B cell (primary cell): Measurements from ENCODE around the gene PDE4B. TPM values are rescaled to one million over a fixed set of nuclear protein-coding genes. Genes with fewer than 3 reads are reported as not detected.

Source experiments
- ATAC-seq: fragments of 200-7000 bp; cut with Tn5 transposase; one replicate; pipeline ENCODE4 v1.10.0; 2021; ENCODE audit warnings: low read depth, mild to moderate bottlenecking, moderate number of reproducible peaks, moderate library complexity
- CTCF ChIA-PET: fragments of 350-600 bp; sonication (Branson Sonifier 250); formaldehyde crosslinking; loops from one replicate; lab custom pipeline; 2021; ENCODE audit warnings: antibody characterized with exemption, inconsistent platforms; lab: Charles Lee
- POLR2A ChIA-PET: fragments of 350-600 bp; sonication (Branson Sonifier 250); formaldehyde crosslinking; loops from one replicate; lab custom pipeline; 2021; ENCODE audit warnings: antibody characterized with exemption; lab: Charles Lee
- DNase-seq: peaks from one replicate; pipeline ENCODE4 v3.0.0; 2013
- H2AFZ ChIP-seq: 2 replicates; pipeline ENCODE4 v1.6.1; 2012; ENCODE audit warnings: mild to moderate bottlenecking, low read depth, low read length; ENCODE audit not compliant: insufficient read depth, poor library complexity, severe bottlenecking
- H3K27ac ChIP-seq, 2 donors: 1 replicate in 1 of 2; 2 replicates in 1 of 2; pipeline ENCODE4 v1.5.1; 2012 to 2013; ENCODE audit warnings: low read length in 2 of 2, mild to moderate bottlenecking in 2 of 2, moderate library complexity in 1 of 2
- H3K27me3 ChIP-seq, 4 experiments: fragments of 200-600 bp in 1 of 4; sonication (generic) in 1 of 4; replicated peaks in 1 of 4; 1 replicate in 2 of 4; 2 replicates in 2 of 4; pipeline versions ENCODE4 v1.6.1 to v1.7.0; 2013 to 2016; ENCODE audit warnings: low read length in 3 of 4, mild to moderate bottlenecking in 2 of 4, mixed read lengths in 1 of 4, moderate library complexity in 1 of 4; ENCODE audit not compliant: insufficient read depth in 4 of 4, control insufficient read depth in 3 of 4; ENCODE audit errors: control extremely low read depth in 1 of 4
- H3K36me3 ChIP-seq, 2 experiments: replicated peaks in 1 of 2; 1 replicate in 1 of 2; 2 replicates in 1 of 2; pipeline versions ENCODE4 v1.6.1 to v1.7.1; 2013; ENCODE audit warnings: low read length in 1 of 2; ENCODE audit not compliant: insufficient read depth in 2 of 2, control insufficient read depth in 1 of 2; ENCODE audit errors: control extremely low read depth in 1 of 2, extremely low read depth in 1 of 2
- H3K4me1 ChIP-seq, 2 donors: fragments of 200-600 bp in 1 of 2; sonication (generic) in 1 of 2; 1 replicate in 1 of 2; 2 replicates in 1 of 2; pipeline versions ENCODE4 v1.5.1 to v1.6.1; 2013 to 2017; ENCODE audit warnings: low read length in 2 of 2; ENCODE audit not compliant: control insufficient read depth in 2 of 2, insufficient read depth in 2 of 2
- H3K4me2 ChIP-seq: replicated peaks from 2 replicates; pipeline ENCODE3; 2012; ENCODE audit warnings: mild to moderate bottlenecking, low read depth, low read length; ENCODE audit not compliant: poor library complexity, severe bottlenecking
- H3K4me3 ChIP-seq, 5 experiments: fragments of 200-600 bp in 1 of 5; sonication (generic) in 1 of 5; 1 replicate in 3 of 5; 2 replicates in 2 of 5; pipeline versions ENCODE4 v1.5.1 to v1.7.0; 2011 to 2016; ENCODE audit warnings: low read length in 4 of 5, mild to moderate bottlenecking in 4 of 5, low read depth in 2 of 5, control low read depth in 1 of 5, moderate library complexity in 1 of 5; ENCODE audit not compliant: insufficient read depth in 1 of 5; ENCODE audit errors: control extremely low read depth in 1 of 5, extremely low read depth in 1 of 5
- H3K79me2 ChIP-seq: fragments of 200-600 bp; sonication (generic); one replicate; pipeline ENCODE4 v1.6.0; 2016; ENCODE audit warnings: low read length; ENCODE audit not compliant: control insufficient read depth, insufficient read depth
- H3K9ac ChIP-seq: fragments of 200-600 bp; sonication (generic); 2 replicates; pipeline ENCODE4 v1.6.1; 2017; ENCODE audit warnings: mild to moderate bottlenecking, low read length, moderate library complexity
- H3K9me3 ChIP-seq, 3 donors: one replicate each; pipeline versions ENCODE4 v1.6.1 to v1.7.1; 2013; ENCODE audit warnings: low read length in 2 of 3; ENCODE audit not compliant: control insufficient read depth in 2 of 3, insufficient read depth in 1 of 3; ENCODE audit errors: control extremely low read depth in 1 of 3
- H4K20me1 ChIP-seq: 2 replicates; pipeline ENCODE4 v1.6.0; 2012; ENCODE audit warnings: mild to moderate bottlenecking, low read length; ENCODE audit not compliant: insufficient read depth, control insufficient read depth, poor library complexity, severe bottlenecking
- H3K27ac Mint-ChIP-seq: one replicate; pipeline ENCODE4 v1.8.0; 2021; ENCODE audit warnings: mixed read lengths
- H3K27me3 Mint-ChIP-seq: one replicate; pipeline ENCODE4 v1.8.0; 2021; ENCODE audit warnings: mixed read lengths
- H3K4me1 Mint-ChIP-seq: one replicate; pipeline ENCODE4 v1.8.0; 2021; ENCODE audit warnings: mixed read lengths
- H3K4me3 Mint-ChIP-seq: one replicate; pipeline ENCODE4 v1.8.0; 2021; ENCODE audit warnings: mixed read lengths
- H3K9me3 Mint-ChIP-seq: one replicate; pipeline ENCODE4 v1.8.0; 2022; ENCODE audit warnings: mixed read lengths; ENCODE audit not compliant: insufficient read depth
- EZH2 ChIP-seq: IDR thresholded peaks from 2 replicates; pipeline ENCODE4 v1.6.1; 2012; ENCODE audit warnings: borderline replicate concordance, low read depth, mild to moderate bottlenecking, moderate library complexity, low read length; ENCODE audit not compliant: insufficient read depth, poor library complexity, severe bottlenecking
- WGBS: methylation state at CpG from one replicate; pipeline ENCODE4 v1.1.5; 2013; ENCODE audit warnings: missing lambda C conversion rate; ENCODE audit not compliant: insufficient coverage; 5-methylcytosine and 5-hydroxymethylcytosine counted together
- intact Hi-C: fragments of 100-400 bp; cut with micrococcal nuclease; formaldehyde crosslinking; loops from one replicate; pipeline ENCODE4 v1.10.0; 2022
- polyA plus RNA-seq: library from polyadenylated mRNA; depleted of rRNA; stranded (reverse); fragments of >200 nt; gene quantifications from 2 replicates; pipeline ENCODE4 v1.2.3, GENCODE V29; 2012
- total RNA-seq, 2 donors: library from RNA; stranded (reverse); fragments of 120-200 nt in 1 of 2; gene quantifications; 1 replicate in 1 of 2; 2 replicates in 1 of 2; pipeline versions ENCODE4 v1.2.3 to v1.2.4, GENCODE V29; 2013 to 2022
- TF ChIP-seq, protein P1 (sequence below): fragments of 200-600 bp; IDR thresholded peaks from one replicate; pipeline ENCODE4 v1.8.0; 2022; ENCODE audit warnings: antibody characterized with exemption, mild to moderate bottlenecking

Gene PDE4B
- total and polyA plus RNA-seq, 2 donors (not counting 1 experiment from before 2014, with no cell fraction given), result 63.7 to 242 TPM

DNA sequence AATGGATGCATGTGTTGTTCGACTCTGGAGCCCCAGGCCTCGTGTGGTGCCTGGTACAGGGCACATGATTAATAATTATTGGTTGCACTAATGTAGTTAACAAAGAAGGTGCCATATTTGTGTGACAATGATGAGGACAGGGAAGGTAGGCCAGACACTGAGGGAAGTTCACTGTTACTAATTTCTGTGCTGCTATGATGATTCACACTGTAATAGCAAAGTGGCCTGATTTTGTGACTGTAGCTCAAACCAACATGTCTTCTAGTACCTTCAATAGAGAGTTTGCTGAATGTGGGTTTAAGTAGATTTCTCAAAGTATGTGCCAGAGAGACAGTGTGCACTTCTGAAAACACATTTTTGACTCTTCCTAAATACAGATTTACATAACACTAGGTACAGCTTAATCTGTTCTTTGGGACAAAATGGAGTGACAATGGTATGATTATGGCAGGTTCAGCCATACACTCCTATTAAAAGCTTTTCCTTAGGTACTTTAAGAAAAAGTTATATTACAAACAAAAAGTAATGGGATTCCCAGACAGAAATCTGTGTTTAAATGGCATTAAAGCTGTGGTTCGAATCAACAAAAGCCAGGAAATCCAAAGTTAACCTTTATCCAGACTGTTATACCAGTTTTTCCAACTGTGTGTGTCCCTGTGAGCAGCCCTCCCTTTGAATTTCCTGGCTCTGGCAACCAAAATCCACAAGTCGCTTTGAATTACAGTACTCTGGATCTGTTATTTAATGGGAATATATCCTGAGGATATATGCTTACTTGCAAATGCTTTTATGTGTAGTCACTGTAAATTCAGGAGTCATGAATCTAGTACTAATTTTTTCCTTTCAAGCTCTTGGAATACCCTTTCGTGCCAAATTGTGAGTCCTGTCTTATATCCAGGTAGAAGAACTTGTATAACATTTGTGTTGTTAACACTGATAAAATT is 464.2 kb downstream of the PDE4B start:
- Histone ChIP-seq H3K79me2 (peaks cover 2% of the 10 kb centered on the region), H4K20me1 (no peaks in the 10 kb centered on the region), H2AFZ (no peak overlapping the region), H3K9ac (no peak overlapping the region), H3K4me2 (no peak overlapping the region), H3K4me3 (no peak overlapping the region), H3K27me3 (no peaks in the 10 kb centered on the region), H3K36me3 (no peaks in the 10 kb centered on the region), H3K27ac (no peak overlapping the region), H3K9me3 (no peaks in the 10 kb centered on the region), H3K4me1 (peaks cover 7 to 13% of the 10 kb centered on the region in 2 donors)
- ATAC-seq (no peak), DNase-seq (no peak)
- Mint-ChIP-seq H3K9me3 (no peaks in the 10 kb centered on the region), H3K4me1 (peaks cover 22% of the 10 kb centered on the region), H3K4me3 (no peak overlapping the region), H3K27me3 (no peaks in the 10 kb centered on the region), H3K27ac (no peak overlapping the region)
- TF ChIP-seq EZH2, result no peak
- TF ChIP-seq, protein P1, sequence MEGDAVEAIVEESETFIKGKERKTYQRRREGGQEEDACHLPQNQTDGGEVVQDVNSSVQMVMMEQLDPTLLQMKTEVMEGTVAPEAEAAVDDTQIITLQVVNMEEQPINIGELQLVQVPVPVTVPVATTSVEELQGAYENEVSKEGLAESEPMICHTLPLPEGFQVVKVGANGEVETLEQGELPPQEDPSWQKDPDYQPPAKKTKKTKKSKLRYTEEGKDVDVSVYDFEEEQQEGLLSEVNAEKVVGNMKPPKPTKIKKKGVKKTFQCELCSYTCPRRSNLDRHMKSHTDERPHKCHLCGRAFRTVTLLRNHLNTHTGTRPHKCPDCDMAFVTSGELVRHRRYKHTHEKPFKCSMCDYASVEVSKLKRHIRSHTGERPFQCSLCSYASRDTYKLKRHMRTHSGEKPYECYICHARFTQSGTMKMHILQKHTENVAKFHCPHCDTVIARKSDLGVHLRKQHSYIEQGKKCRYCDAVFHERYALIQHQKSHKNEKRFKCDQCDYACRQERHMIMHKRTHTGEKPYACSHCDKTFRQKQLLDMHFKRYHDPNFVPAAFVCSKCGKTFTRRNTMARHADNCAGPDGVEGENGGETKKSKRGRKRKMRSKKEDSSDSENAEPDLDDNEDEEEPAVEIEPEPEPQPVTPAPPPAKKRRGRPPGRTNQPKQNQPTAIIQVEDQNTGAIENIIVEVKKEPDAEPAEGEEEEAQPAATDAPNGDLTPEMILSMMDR, result no peak
- intact Hi-C loops, result no loop called here
- POLR2A ChIA-PET, result no interaction called here
- CTCF ChIA-PET, result interaction anchor here (1.0 to 23.9 kb wide), 9 partner anchors 14 to 188 kb away, joined by 3 to 572 read pairs (median 5); no protein-coding TSS in a partner anchor
- 90% methylated on average over 2 of the region's 5 CpGs for WGBS
